NT2/D1 (cell line): Measurements from ENCODE around the gene CHMP4A.

Experiments
- DNase-seq: peaks from one replicate; pipeline ENCODE4 v3.0.0-alpha.2; 2011; ENCODE audit warnings: low read depth, low spot score
- H3K27me3 ChIP-seq: 2 replicates; pipeline ENCODE4 v1.6.0; 2011; ENCODE audit warnings: mild to moderate bottlenecking; ENCODE audit not compliant: insufficient read length, insufficient read depth
- H3K36me3 ChIP-seq: 2 replicates; pipeline ENCODE4 v1.6.1; 2011; ENCODE audit warnings: mild to moderate bottlenecking, low read length, mixed read lengths; ENCODE audit not compliant: insufficient read depth, insufficient read length
- H3K4me1 ChIP-seq: 2 replicates; pipeline ENCODE4 v1.5.1; 2011; ENCODE audit not compliant: insufficient read depth, insufficient read length
- H3K4me3 ChIP-seq: 2 replicates; pipeline ENCODE4 v1.5.1; 2011; ENCODE audit warnings: low read depth; ENCODE audit not compliant: insufficient read length
- H3K9ac ChIP-seq: 2 replicates; pipeline ENCODE4 v1.6.0; 2011; ENCODE audit warnings: low read depth; ENCODE audit not compliant: insufficient read length
- H3K9me3 ChIP-seq: 2 replicates; pipeline ENCODE4 v1.5.1; 2011; ENCODE audit warnings: mild to moderate bottlenecking, low read length; ENCODE audit not compliant: insufficient read depth
- SUZ12 ChIP-seq: IDR thresholded peaks from 2 replicates; pipeline ENCODE4 v1.6.1; 2011; ENCODE audit not compliant: insufficient read length, insufficient read depth; ENCODE audit errors: extremely low read depth
- YY1 ChIP-seq: IDR thresholded peaks from 2 replicates; pipeline ENCODE4 v1.6.1; 2011; ENCODE audit not compliant: insufficient read length, insufficient read depth
- ZNF274 ChIP-seq: IDR thresholded peaks from 2 replicates; pipeline ENCODE4 v1.6.1; 2011; ENCODE audit warnings: mild to moderate bottlenecking, low read depth, low read length

The CHMP4A gene

GRCh38 chr14:24188251-24189058 is 24.8 kb downstream of the CHMP4A start, which contains the start of gene IPO4:
Gene IPO4, minus strand, starts transcription at chr14:24188816. Its CDS starts 29 bp downstream, at chr14:24188787.
- H3K36me3 ChIP-seq, result peaks cover 74% of the 10 kb centered on the region
- no peaks in the 10 kb centered on the region for H3K9me3 ChIP-seq

GRCh38 chr14:24187539-24187915 is 25.8 kb downstream of the CHMP4A start:
- DNase-seq, result no peak
- Histone ChIP-seq H3K4me1 (peaks cover 2% of the 10 kb centered on the region), H3K36me3 (peaks cover 76% of the 10 kb centered on the region), H3K27me3 (no peaks in the 10 kb centered on the region), H3K9ac (peak overlapping the region; percentile 9), H3K4me3 (peak overlapping the region; percentile 86), H3K9me3 (no peaks in the 10 kb centered on the region)
- TF ChIP-seq ZNF274, result no peak
- no peak for TF ChIP-seq YY1
- TF ChIP-seq SUZ12, result no peak

More at GRCh38 chr14:24188251-24189058, 24.8 kb downstream of the CHMP4A start, which contains the start of gene IPO4:
- TF ChIP-seq YY1, result peak; percentile 39
- no peak for TF ChIP-seq ZNF274
- H3K9ac ChIP-seq, result peak within 1 kb of the TSS; percentile 91
- H3K4me1 ChIP-seq, result peaks cover 2% of the 10 kb centered on the region
- H3K27me3 ChIP-seq, result no peaks in the 10 kb centered on the region
- DNase-seq, result peak; percentile 92
- peak within 1 kb of the TSS; percentile 86 for H3K4me3 ChIP-seq

DNA sequence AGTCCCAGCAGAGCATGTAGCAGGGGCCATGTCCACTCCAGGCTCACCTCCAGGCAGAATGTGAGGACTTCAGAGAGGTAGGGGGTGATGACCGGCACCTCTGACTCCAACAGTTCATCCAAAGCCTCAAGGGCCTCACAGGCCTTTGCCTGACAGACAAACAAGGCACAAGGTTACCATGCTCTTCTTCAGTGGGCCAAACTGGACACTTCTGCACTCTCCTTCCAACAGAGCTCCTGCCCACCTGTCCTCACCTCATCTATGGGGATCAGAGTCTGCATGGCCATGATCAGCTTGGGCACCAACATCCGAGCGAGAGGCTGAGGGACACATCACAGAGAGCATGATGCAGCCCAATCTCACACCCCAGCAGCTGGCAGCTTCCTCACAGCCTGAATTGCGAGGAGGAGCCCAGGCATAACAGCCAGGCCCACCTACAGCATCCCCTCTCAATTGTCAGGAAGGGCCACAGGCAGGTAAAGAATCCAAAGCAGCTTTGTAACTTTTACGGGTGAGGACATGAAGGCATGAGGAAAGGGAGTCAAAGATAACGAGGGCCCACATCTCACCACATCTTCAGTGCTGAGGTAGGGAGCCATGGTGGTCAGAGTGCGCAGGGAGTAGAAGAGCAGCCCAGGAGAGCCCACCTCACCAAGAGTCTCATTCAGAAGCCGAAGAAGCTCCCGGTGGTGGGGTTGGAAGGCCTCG is 26.3 kb downstream of the CHMP4A start:
- Histone ChIP-seq H3K9ac (no peak overlapping the region), H3K27me3 (no peaks in the 10 kb centered on the region), H3K4me3 (no peak overlapping the region), H3K36me3 (peaks cover 76% of the 10 kb centered on the region), H3K4me1 (peaks cover 2% of the 10 kb centered on the region), H3K9me3 (no peaks in the 10 kb centered on the region)
- TF ChIP-seq SUZ12 (no peak), ZNF274 (no peak), YY1 (no peak)
- DNase-seq, result no peak

DNA sequence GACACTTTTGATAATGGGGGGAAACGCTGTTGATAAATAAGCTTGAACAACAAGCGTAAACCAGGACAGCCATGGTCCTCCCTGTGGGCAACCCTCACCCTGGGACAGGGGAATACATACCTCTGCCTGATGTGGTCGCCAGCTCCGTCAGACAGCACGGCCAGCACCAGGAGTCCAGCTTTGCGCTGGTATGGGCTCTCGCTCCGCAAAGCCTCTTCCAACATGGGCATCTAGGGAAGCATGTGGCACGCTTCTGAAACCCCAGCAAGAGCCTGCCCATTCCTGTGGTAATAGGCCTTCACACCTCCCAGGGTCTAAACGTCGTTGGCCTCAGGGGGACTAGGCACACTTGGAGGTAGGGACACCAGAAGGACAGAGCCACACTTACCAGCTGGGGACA is 27.5 kb downstream of the CHMP4A start:
- Histone ChIP-seq H3K4me3 (no peak overlapping the region), H3K9ac (no peak overlapping the region), H3K36me3 (peaks cover 84% of the 10 kb centered on the region), H3K9me3 (no peaks in the 10 kb centered on the region), H3K27me3 (no peaks in the 10 kb centered on the region), H3K4me1 (peaks cover 2% of the 10 kb centered on the region)
- TF ChIP-seq SUZ12, result no peak
- no peak for TF ChIP-seq ZNF274
- no peak for TF ChIP-seq YY1
- DNase-seq, result no peak

GRCh38 chr14:24185026-24185425 is 28.3 kb downstream of the CHMP4A start:
- H3K36me3 ChIP-seq, result peaks cover 85% of the 10 kb centered on the region
- no peaks in the 10 kb centered on the region for H3K9me3 ChIP-seq
- DNase-seq, result no peak
- H3K9ac ChIP-seq, result no peak overlapping the region
- peaks cover 2% of the 10 kb centered on the region for H3K4me1 ChIP-seq
- H3K27me3 ChIP-seq, result no peaks in the 10 kb centered on the region
- no peak for TF ChIP-seq YY1
- no peak for TF ChIP-seq SUZ12
- no peak for TF ChIP-seq ZNF274
- no peak overlapping the region for H3K4me3 ChIP-seq

DNA sequence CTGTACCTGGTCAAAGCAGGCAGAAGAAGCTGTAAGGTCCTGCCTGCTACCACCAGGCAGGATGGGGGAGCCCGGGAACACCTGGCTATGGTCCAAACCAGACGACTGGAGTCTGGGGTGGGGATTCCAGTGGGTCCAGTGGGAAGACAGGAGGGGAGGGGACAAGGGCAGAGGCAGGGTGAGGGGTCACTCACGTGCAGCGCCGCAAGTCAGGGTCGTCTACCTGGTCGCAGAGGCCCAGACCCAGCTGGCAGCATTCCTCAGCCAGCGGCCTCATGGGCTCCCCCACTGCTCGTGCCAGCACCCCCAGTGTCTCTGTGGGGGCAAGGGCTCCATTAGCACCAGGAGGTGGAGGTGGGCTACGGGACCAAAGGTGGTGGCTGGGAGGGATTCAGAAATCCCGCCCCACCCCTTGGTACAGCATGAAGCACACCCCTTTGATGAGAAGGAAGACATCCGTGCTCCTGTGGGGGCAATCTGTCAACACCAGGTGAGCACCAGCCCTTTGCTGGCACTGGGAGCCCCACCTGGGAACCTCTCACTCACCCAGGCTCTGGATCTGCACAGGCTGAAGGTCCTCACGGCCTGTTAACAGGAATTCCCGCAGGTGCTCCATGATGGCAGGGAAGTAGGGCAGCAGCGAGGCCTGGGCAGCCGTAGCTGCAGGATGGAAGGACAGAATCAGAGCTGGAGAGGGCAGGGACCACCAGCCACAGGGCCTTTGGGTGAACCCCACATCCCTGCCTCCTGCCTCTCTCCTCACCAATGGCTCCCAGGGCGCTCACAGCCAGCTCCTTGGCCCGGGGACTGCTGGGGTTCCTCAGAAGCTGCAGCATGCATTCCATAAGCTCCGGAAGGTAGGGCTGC is 29.0 kb downstream of the CHMP4A start:
- Histone ChIP-seq H3K4me1 (no peaks in the 10 kb centered on the region), H3K9me3 (no peaks in the 10 kb centered on the region), H3K9ac (no peak overlapping the region), H3K36me3 (peaks cover 84% of the 10 kb centered on the region), H3K4me3 (no peak overlapping the region), H3K27me3 (no peaks in the 10 kb centered on the region)
- TF ChIP-seq SUZ12, result no peak
- TF ChIP-seq YY1, result no peak
- no peak for TF ChIP-seq ZNF274
- DNase-seq, result no peak
